Breast epithelium (tissue), 3 donors: Measurements from ENCODE around the gene HES3.

Experiments
- POLR2A ChIP-seq: fragments of 450-650 bp; IDR thresholded peaks from one replicate; pipeline ENCODE4 v1.6.1; 2016; ENCODE audit warnings: antibody characterized with exemption, mild to moderate bottlenecking, moderate library complexity
- TF ChIP-seq, protein P1 (sequence below), 3 donors: fragments of 450-650 bp; IDR thresholded peaks; one replicate each; pipeline ENCODE4 v1.5.1; 2016 to 2017; ENCODE audit warnings: antibody characterized with exemption in 3 of 3, mild to moderate bottlenecking in 3 of 3, moderate library complexity in 3 of 3

DNA sequence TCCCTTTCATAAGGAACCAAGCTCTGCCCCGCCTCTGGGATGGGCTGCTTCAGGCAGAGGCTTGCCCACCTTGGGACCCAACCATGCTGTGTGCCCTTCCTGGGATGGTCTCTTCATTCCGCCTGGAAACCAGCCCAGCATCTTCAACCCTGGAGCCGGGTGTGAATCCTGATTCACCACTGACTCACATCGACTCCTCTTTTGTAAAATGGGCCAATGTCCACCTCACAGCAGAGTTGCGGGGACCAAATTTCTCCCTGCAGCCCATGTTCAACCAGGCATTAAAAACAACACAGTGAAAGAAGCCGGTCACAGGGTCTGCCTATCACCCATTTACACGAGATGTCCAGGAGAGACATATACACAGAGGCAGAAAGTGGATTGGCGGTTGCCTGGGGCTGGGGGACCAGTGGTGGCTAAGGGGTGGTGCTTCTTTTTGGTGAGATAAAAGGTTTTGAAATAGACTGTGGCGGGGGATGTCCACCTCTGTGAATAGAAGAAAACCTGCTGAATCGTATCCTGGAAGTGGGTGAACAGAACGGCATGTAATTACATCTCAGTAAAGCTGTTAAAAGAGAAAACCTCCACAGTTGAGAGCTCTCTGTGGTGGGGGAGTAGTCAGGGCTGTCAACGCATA, 23.8 kb downstream of the HES3 start:
- TF ChIP-seq, protein P1, sequence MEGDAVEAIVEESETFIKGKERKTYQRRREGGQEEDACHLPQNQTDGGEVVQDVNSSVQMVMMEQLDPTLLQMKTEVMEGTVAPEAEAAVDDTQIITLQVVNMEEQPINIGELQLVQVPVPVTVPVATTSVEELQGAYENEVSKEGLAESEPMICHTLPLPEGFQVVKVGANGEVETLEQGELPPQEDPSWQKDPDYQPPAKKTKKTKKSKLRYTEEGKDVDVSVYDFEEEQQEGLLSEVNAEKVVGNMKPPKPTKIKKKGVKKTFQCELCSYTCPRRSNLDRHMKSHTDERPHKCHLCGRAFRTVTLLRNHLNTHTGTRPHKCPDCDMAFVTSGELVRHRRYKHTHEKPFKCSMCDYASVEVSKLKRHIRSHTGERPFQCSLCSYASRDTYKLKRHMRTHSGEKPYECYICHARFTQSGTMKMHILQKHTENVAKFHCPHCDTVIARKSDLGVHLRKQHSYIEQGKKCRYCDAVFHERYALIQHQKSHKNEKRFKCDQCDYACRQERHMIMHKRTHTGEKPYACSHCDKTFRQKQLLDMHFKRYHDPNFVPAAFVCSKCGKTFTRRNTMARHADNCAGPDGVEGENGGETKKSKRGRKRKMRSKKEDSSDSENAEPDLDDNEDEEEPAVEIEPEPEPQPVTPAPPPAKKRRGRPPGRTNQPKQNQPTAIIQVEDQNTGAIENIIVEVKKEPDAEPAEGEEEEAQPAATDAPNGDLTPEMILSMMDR (IDR thresholded peaks at IDR 0.05) = no peak
- TF ChIP-seq POLR2A = no peak
